ENCODE data around the gene TMCO4. TPM values are rescaled to one million over a fixed set of nuclear protein-coding genes. Genes with fewer than 3 reads are reported as not detected.

Gene TMCO4
- total and polyA plus RNA-seq, 11 donors, result 6.3 to 14.3 (median 7.6) TPM

DNA sequence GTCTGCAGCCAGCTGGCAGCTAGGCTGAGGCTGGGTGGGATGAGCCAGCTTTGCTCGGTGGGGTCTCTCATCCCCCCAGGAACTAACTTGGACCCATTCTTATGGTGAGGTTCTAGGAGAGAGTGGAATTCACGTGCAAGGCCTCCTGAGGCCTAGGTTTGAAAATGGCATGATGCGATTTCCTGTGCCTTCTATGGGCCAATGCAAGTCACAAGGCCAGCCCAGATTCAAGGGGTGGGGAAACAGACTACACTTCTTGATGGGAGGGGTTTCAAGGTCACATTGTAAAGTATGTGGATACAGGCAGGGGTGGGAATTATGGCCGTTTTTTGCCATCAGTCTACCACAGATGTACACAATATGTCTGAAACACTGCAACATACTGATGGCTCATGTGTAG lies 86.8 kb downstream of the TMCO4 start:
- H3K27ac ChIP-seq, result no peak overlapping the region
- no peaks in the 10 kb centered on the region for H3K27me3 ChIP-seq
- DNase-seq (no peak), ATAC-seq (no peak)
- TF ChIP-seq POLR2A (IDR thresholded peaks at IDR 0.05), result no peak
- TF ChIP-seq CTCF (IDR thresholded peaks at IDR 0.05), result no peak
- intact Hi-C loops (cut with DNase I), result no loop called here
- WGBS, 4 donors, result 65 to 85% (median 69%) methylated on average over 4 of the region's 4 CpGs
- peaks cover 0 to 5% (median 0%) of the 10 kb centered on the region in 9 donors for H3K36me3 ChIP-seq
- no peak overlapping the region for H3K4me3 ChIP-seq
- no peaks in the 10 kb centered on the region for H3K4me1 ChIP-seq
- H3K9me3 ChIP-seq, result no peaks in the 10 kb centered on the region

- intact Hi-C loops (cut with DNase I), result no loop called here
- no peaks in the 10 kb centered on the region for H3K27me3 ChIP-seq
- TF ChIP-seq POLR2A (IDR thresholded peaks at IDR 0.05) (no peak), CTCF (IDR thresholded peaks at IDR 0.05) (no peak)
- 88 to 93% (median 91%) methylated on average over 12 of the region's 12 CpGs for WGBS, 4 donors
- ATAC-seq, result no peak
- no peaks in the 10 kb centered on the region for H3K9me3 ChIP-seq
- no peaks in the 10 kb centered on the region for H3K4me1 ChIP-seq
- H3K36me3 ChIP-seq, result peaks cover 0 to 5% (median 0%) of the 10 kb centered on the region in 9 donors
- no peak for DNase-seq
- no peak overlapping the region for H3K4me3 ChIP-seq
- no peak overlapping the region for H3K27ac ChIP-seq
Measured at GRCh38 chr1:19710825-19711611, 88.7 kb downstream of the TMCO4 start.

DNA sequence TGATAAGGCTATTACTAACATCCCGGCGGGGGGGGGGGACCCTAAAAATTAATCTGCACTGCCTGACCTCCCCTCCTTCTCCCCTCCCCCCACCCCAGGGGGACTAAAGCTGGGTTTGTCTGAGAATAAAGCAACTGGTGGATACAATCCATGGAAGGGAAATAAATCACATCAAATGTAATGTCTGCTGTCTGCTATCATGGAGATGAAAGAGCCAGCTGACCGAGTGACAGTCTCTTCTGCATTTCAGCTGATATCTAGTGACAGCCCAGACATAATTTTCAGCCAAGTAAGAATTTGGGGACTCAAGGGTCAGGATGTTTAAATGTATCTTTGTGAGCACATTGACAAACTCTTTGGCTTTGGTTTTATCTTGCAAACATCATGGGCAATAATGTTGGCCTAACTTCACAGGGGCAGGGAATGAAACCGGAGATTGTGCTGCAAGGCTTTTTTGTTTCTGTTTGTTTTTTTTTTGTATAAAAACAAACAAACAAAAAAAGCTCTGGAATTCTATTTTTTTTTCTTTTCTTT lies 90.4 kb downstream of the TMCO4 start:
- Histone ChIP-seq H3K27me3 (no peaks in the 10 kb centered on the region), H3K9me3 (no peaks in the 10 kb centered on the region), H3K36me3 (peaks cover 0 to 5% (median 0%) of the 10 kb centered on the region in 9 donors), H3K4me1 (peaks cover 0 to 5% (median 1%) of the 10 kb centered on the region in 12 donors), H3K4me3 (no peak overlapping the region), H3K27ac (no peak overlapping the region)
- 82 to 90% (median 87%) methylated on average over 4 of the region's 4 CpGs for WGBS, 4 donors
- ATAC-seq (no peak), DNase-seq (no peak)
- intact Hi-C loops (cut with DNase I), result no loop called here
- no peak for TF ChIP-seq POLR2A (IDR thresholded peaks at IDR 0.05)
- no peak for TF ChIP-seq CTCF (IDR thresholded peaks at IDR 0.05)

- DNase-seq (no peak), ATAC-seq (no peak)
- Histone ChIP-seq H3K4me3 (no peak overlapping the region), H3K27me3 (no peaks in the 10 kb centered on the region), H3K9me3 (no peaks in the 10 kb centered on the region), H3K27ac (no peak overlapping the region), H3K36me3 (peaks cover 0 to 5% (median 0%) of the 10 kb centered on the region in 9 donors), H3K4me1 (peaks cover 0 to 9% (median 4%) of the 10 kb centered on the region in 12 donors)
- intact Hi-C loops (cut with DNase I), result no loop called here
- no peak for TF ChIP-seq POLR2A (IDR thresholded peaks at IDR 0.05)
- TF ChIP-seq CTCF (IDR thresholded peaks at IDR 0.05), result no peak
- 84 to 87% (median 85%) methylated on average over 8 of the region's 8 CpGs for WGBS, 4 donors
Measured at GRCh38 chr1:19708567-19709110, 91.1 kb downstream of the TMCO4 start.
